HCEC 1CT (cell line): ENCODE data around the gene ZCCHC17.

Experiments
- DNase-seq: peaks from one replicate; pipeline ENCODE4 v3.0.0-alpha.2; 2017

ZCCHC17 gene

GRCh38 chr1:31396633-31397351 lies 100.0 kb downstream of the ZCCHC17 start:
- peak; percentile 99 for DNase-seq

- DNase-seq = peak; percentile 81
Observed at GRCh38 chr1:31397360-31398095, 100.7 kb downstream of the ZCCHC17 start.

GRCh38 chr1:31398246-31398645 lies 101.4 kb downstream of the ZCCHC17 start:
- no peak for DNase-seq

- DNase-seq = peak; percentile 32
Observed at GRCh38 chr1:31399976-31400375, 103.1 kb downstream of the ZCCHC17 start.

GRCh38 chr1:31400393-31400792 lies 103.6 kb downstream of the ZCCHC17 start:
- DNase-seq = peak; percentile 85

GRCh38 chr1:31401241-31401640 lies 104.4 kb downstream of the ZCCHC17 start:
- DNase-seq = peak; percentile 41

- DNase-seq = no peak
Observed at GRCh38 chr1:31405578-31406245, 108.9 kb downstream of the ZCCHC17 start.

GRCh38 chr1:31407029-31407626 lies 110.3 kb downstream of the ZCCHC17 start:
- DNase-seq = no peak

- no peak for DNase-seq
Observed at GRCh38 chr1:31408788-31409318, 112.0 kb downstream of the ZCCHC17 start.

- peak; percentile 35 for DNase-seq
Observed at GRCh38 chr1:31409946-31410858, 113.4 kb downstream of the ZCCHC17 start.

- peak; percentile 82 for DNase-seq
Observed at GRCh38 chr1:31410871-31411270, 114.0 kb downstream of the ZCCHC17 start.

- DNase-seq = no peak
Observed at GRCh38 chr1:31412205-31412604, 115.4 kb downstream of the ZCCHC17 start.

- DNase-seq = no peak
Observed at GRCh38 chr1:31412732-31413404, 116.0 kb downstream of the ZCCHC17 start, which contains the start of gene SERINC2. Gene SERINC2, plus strand, starts transcription at chr1:31413213. Its CDS starts 53 bp downstream, at chr1:31413266.

GRCh38 chr1:31413405-31414001 lies 116.7 kb downstream of the ZCCHC17 start:
- DNase-seq = peak; percentile 59
